ENCODE measurements around the gene MFRP.

DNA sequence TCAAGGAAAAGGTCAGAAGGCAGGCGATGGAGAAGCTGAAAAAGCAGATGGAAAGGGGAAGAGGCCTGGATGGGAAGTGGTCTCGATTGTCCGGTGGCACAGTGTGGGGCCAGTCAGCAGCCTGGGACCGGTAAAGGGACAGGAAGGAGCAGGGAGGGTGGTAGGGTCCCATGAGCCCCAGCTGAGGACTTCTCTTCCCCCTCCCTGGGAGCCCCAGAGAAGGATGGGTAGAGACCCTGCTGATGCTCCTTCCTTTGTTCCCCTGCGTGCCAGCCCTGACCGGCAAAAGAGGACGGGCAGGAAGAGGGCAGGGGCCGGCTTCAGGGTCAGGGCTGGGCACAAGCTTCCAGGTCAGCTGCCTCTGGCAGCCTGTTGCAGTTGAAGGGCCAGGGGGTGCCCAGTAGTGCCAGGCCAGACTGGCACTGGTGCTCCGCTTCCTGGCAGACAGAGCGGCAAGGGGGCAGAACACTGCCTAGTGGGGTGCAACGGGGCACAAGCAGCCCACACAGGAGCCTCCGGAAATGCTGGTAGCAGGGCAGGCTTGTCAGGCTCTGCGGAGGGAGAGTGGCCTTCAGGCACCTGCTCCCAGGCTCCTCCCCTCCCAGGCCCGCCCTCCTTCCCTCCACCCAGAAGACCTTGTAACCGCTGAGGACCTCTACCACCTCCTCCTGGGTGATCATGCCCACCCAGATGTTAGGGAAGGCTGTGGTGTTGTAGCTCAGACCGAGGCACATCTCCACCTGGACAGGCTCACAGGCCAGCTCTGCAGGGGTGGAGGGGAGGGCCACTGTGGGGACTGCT, 5.1 kb downstream of the MFRP start:
- TF ChIP-seq, protein P1, sequence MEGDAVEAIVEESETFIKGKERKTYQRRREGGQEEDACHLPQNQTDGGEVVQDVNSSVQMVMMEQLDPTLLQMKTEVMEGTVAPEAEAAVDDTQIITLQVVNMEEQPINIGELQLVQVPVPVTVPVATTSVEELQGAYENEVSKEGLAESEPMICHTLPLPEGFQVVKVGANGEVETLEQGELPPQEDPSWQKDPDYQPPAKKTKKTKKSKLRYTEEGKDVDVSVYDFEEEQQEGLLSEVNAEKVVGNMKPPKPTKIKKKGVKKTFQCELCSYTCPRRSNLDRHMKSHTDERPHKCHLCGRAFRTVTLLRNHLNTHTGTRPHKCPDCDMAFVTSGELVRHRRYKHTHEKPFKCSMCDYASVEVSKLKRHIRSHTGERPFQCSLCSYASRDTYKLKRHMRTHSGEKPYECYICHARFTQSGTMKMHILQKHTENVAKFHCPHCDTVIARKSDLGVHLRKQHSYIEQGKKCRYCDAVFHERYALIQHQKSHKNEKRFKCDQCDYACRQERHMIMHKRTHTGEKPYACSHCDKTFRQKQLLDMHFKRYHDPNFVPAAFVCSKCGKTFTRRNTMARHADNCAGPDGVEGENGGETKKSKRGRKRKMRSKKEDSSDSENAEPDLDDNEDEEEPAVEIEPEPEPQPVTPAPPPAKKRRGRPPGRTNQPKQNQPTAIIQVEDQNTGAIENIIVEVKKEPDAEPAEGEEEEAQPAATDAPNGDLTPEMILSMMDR (IDR thresholded peaks at IDR 0.05), result no peak
- TF ChIP-seq EP300 (IDR thresholded peaks at IDR 0.05), result no peak
- no peak for TF ChIP-seq POLR2A (IDR thresholded peaks at IDR 0.05)

Data from ovary (tissue), 3 donors.